GM18511 (cell line): ENCODE results near the gene SERTAD1.
"Not testable (repeated sequence)": the region's sequence is repeated elsewhere in the genome, so short reads cannot be mapped to it uniquely, and the experiment has no call there.

Source experiments
- ATAC-seq: cut with Tn5 transposase; IDR thresholded peaks from one replicate; pipeline ENCODE4 v1.9.1; 2021; ENCODE audit warnings: mild to moderate bottlenecking, moderate library complexity; ENCODE audit not compliant: unreplicated experiment

The SERTAD1 gene

DNA sequence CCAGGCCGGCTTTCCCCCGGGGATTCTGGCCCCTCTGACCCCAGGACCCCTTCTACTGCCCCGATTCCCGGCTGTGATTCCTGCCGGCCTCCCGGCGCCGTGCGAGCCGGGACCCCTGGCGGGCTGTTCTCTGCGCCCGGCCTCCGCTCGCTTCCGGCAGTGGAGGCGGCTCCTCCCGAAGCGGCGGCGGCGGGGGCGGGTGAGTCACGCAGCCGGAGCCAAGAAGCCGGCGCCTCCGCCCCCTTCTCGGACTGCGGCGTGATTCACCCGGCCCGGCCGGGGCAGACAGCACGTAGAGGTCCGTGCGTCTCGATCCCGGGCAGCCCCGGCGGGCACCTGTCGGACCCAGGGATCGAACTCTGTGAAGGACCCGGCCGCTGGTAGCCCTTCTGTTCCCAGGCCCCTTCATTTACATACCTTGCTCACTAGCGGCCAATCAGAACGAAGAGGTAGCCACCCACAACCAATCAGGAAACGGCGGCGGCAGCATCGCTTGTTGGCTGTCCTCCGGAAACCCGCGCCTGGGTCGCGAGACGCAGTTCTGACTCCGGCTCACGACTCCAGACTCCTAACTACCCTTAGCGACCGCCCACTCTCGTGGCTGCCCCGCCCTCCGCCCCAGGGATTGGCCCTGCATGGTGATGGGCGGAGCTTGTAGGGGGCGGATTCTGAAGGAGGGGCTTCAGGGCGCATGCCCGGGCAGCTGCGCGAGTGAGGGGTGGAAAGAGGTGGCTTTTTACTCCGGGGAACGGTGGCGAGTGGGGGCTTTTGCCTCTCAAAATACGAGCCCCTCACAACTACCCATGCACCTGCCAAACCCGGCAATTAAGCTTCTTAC lies at the start of gene SERTAD1:
SERTAD1 (minus strand) TSS at position 543 of the 838 bp plus-strand sequence. CDS start 2,446 bp downstream, outside the sequence.
- ATAC-seq: peak; percentile 80

DNA sequence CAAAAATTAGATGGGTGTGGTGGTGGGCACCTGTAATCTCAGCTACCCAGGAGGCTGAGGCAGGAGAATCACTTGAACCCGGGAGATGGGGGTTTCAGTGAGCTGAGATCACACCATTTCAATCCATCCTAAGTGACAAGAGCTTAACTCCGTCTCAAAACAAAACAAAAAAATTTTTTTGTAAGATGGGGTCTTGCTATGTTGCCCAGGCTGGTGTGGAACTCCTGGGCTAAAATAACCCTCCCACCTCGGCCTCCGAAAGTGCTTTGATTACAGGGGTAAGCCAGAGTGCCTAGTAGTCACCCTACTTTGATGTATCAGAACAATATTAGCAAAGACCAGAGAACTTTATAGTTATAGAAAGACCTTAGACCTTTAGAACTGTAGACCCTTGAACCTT lies 48.9 kb upstream of the SERTAD1 start:
- ATAC-seq: no peak

- no peak for ATAC-seq
Measured at GRCh38 chr19:40472516-40472915, 46.7 kb upstream of the SERTAD1 start.

GRCh38 chr19:40471111-40471510 lies 45.3 kb upstream of the SERTAD1 start:
- ATAC-seq: no peak

- no peak for ATAC-seq
Measured at GRCh38 chr19:40469011-40469410, 43.2 kb upstream of the SERTAD1 start.

DNA sequence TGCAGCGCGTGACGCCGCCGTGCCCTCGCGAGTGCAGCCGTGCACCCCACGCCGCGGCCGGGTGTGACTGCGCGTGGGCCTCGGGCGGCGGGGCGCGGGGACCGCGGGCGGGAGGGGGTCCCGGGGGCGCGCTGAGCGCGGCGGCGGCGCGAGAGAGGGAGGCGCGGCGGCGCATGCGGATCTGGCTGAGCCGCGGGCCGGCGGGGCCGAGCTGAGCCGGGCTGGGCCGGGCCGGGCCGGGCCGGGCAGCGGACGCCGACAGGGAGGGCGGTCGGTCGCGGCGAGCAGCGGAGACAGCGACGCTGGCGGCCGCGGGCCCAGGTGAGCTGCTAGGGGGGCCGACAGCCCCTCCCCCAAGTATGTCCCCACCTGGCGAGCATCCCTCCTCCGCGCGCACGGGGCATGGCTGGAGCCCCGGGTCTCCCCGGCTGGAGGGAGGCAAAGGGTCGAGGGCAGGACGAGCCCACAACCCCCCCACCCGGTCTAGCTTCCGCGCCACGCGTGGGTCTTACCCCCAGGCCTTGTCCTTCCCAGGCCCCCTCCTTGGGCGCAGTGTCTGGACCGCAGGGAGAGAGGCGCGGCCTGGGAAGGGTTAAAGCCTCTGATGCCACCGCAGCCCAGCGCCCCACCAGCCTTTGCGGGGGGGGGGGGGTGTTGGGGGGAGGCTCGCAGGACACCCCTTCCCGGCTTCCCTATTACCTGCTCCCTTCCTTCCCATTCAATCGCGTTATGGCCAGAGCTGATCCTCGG lies 41.4 kb upstream of the SERTAD1 start, which contains the start of gene SPTBN4:
SPTBN4 (plus strand) TSS at position 17 of the 750 bp plus-strand sequence. CDS start 5,621 bp downstream, outside the sequence.
- no peak for ATAC-seq

GRCh38 chr19:40466219-40466984 lies 40.6 kb upstream of the SERTAD1 start:
- ATAC-seq: peak; percentile 36

GRCh38 chr19:40465557-40466218 lies 39.9 kb upstream of the SERTAD1 start, which contains the start of gene BLVRB:
TSS of gene BLVRB (minus strand) at chr19:40465745. CDS start at chr19:40465688, 57 bp downstream.
- peak; percentile 86 for ATAC-seq

DNA sequence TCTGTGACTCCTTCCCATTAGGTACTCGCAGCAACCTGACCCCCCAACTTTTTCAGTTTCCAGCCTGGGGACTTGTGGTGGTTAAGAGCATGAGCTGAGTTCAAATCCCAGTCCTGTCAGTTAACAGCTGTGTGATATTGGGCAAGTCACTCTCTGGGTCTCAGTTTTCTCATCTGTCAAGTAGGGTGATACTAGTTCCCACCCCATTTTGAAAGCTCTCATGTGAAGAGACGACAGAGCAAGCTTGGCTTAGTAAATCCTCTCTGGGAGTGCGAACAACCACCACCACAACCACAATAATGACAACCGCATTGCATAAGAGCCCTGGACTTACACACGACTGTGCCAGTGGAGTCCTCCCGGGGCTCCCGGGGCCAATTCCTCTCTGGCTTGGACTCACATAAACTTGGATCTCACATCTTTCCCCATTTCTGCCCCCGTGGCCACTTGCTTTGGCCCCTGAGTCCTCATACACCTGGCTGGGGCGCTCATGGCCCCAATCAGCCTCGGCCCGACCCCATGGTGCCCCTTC lies 39.3 kb upstream of the SERTAD1 start:
- ATAC-seq: no peak

DNA sequence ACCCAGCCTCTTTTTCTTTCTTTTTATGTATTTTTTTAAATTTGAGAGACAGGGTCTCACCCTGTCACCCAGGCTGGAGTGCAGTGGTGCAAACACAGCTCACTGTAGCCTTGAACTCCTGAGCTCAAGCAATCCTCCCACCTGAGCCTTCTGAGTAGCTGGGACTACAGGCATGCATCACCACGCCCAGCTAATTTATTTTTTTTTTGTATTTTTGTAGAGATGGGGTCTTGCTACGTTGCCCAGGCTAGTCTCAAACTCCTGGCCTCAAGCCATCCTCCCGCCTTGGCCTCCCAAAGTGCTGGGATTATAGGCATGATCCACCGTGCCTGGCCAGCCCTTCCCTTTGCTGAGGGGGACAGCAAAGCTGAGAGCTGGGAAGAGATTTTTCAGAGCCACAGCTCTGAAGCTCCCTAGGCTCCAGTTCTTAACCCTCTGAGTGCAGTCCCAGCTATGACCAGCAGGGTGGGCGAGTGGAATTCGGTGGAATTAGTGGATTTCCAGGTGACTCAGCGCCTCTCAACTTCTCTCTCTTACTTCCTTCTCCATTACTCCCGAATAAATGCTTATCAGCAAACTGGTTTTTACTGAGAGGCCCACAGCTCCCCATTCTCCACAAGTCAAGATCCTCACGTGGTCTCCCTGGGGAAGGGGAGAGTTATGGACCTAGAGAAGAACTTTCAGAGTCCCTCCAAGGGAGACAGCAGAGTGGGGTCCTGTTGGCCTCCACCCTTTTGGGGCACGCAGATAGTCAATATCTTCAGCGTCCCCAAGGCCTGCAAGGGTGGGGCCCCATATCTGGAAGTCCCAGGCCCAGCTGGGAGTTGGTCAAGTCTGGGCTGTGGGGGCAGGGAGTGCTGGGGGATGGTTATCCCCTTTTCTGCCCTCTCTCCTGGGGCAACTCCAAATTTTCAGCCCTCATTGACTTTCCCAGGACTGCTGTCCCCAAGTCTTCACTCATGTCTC lies 38.5 kb upstream of the SERTAD1 start:
- no peak for ATAC-seq

DNA sequence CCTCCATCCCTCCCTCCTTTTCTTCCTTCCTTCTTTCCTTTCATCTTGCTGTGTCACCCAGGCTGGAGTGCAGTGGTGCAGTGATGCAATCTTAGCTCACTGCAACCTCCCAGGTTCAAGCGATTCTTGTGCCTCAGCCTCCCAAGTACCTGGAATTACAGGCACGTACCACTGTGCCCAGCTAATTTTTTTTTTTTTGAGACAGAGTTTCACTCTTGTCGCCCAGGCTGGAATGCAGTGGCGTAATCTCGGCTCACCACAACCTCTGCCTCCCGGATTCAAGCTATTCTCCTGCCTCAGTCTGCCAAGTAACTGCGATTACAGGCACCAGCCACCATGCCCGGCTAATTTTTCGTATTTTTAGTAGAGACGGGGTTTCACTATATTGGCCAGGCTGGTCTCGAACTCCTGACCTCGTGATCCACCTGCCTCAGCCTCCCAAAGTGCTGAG lies 37.8 kb upstream of the SERTAD1 start:
- ATAC-seq: not testable (repeated sequence)

- ATAC-seq: no peak
Measured at GRCh38 chr19:40461669-40462221, 36.0 kb upstream of the SERTAD1 start.

GRCh38 chr19:40460185-40460584 lies 34.4 kb upstream of the SERTAD1 start:
- ATAC-seq: no peak

DNA sequence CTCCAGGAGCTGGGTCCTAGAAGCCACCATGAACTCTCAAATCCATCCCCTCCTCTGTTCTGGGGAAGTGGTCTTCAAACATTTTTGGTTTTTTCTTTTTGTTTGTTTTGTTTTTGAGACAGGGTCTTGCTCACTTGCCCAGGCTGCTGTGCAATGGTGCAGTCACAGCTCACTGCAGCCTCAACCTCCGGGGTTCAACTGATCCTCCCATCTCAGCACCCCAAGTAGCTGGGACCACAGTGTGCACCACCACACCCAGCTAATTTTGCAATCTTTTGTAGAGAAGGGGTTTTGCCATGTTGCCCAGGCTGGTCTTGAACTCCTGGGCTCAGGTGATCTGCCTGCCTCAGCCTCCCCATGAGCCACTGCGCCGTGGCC lies 32.8 kb upstream of the SERTAD1 start:
- no peak for ATAC-seq

- no peak for ATAC-seq
Measured at GRCh38 chr19:40457953-40458596, 32.3 kb upstream of the SERTAD1 start.

- ATAC-seq: no peak
Measured at GRCh38 chr19:40457048-40457447, 31.3 kb upstream of the SERTAD1 start.

GRCh38 chr19:40453943-40454342 lies 28.2 kb upstream of the SERTAD1 start:
- ATAC-seq: not testable (repeated sequence)

DNA sequence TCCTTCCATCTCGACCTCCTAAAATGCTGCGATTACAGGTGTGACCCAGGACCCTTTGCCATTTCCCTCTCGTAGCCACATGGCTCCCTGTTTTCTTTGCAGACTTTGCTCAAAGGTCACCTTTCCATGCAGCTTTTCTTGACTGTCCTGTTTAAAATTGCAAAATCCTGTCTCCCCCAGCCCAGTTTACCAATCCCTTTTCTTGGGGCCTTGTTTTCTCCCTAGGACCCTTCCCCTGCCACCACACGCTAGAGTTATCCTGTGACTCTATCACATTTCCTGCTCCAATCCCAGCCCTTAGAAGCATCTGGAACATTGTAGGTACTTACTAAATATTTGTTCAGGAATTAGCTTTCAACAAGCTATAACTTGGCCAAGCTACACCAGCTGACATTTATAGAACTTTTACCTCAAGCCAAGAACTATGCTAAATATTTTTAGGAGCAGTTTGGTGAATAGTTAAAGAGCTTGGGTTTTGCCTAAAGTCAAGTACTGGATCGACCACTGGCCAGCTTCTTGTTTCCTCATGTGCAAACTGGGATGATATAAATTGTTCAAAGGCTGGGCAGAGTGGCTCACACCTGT lies 27.5 kb upstream of the SERTAD1 start:
- no peak for ATAC-seq
